Urinary bladder (tissue), 4 donors: ENCODE results near the gene TOGARAM1. TPM values are rescaled to one million over a fixed set of nuclear protein-coding genes. Genes with fewer than 3 reads are reported as not detected.
A peak's percentile ranks its signal among the peaks of the same experiment; 100 is the strongest.

Source experiments
- DNase-seq: peaks from one replicate; pipeline ENCODE4 v3.0.0-alpha.2; 2015; ENCODE audit errors: extremely low spot score
- H3K27ac ChIP-seq: one replicate; pipeline ENCODE4 v1.5.1; 2013; ENCODE audit warnings: low read depth, mild to moderate bottlenecking, moderate library complexity
- H3K36me3 ChIP-seq: one replicate; pipeline ENCODE4 v1.6.1; 2013; ENCODE audit warnings: mild to moderate bottlenecking, moderate library complexity; ENCODE audit not compliant: insufficient read depth
- H3K4me1 ChIP-seq: one replicate; pipeline ENCODE4 v1.6.1; 2013; ENCODE audit warnings: mild to moderate bottlenecking, moderate library complexity; ENCODE audit not compliant: insufficient read depth
- H3K4me3 ChIP-seq: one replicate; pipeline ENCODE4 v1.5.1; 2013; ENCODE audit warnings: low read depth, low read length
- WGBS: extraction: QIAGEN DNeasy Blood & Tissue Kit; methylation state at CpG from one replicate; pipeline ENCODE4 v1.1.7; 2013; 5-methylcytosine and 5-hydroxymethylcytosine counted together
- polyA plus RNA-seq: library from polyadenylated mRNA; stranded (reverse); fragments of 200-250 nt; gene quantifications from one replicate; pipeline ENCODE4 v1.2.3, GENCODE V29; 2013
- total RNA-seq: library from RNA; depleted of rRNA; stranded (reverse); fragments of >200 nt; gene quantifications from one replicate; pipeline ENCODE4 v1.2.3, GENCODE V29; 2014
- donor health status: healthy with polysubstance abuse.
- donor health status: healthy.

Gene TOGARAM1, protein sequence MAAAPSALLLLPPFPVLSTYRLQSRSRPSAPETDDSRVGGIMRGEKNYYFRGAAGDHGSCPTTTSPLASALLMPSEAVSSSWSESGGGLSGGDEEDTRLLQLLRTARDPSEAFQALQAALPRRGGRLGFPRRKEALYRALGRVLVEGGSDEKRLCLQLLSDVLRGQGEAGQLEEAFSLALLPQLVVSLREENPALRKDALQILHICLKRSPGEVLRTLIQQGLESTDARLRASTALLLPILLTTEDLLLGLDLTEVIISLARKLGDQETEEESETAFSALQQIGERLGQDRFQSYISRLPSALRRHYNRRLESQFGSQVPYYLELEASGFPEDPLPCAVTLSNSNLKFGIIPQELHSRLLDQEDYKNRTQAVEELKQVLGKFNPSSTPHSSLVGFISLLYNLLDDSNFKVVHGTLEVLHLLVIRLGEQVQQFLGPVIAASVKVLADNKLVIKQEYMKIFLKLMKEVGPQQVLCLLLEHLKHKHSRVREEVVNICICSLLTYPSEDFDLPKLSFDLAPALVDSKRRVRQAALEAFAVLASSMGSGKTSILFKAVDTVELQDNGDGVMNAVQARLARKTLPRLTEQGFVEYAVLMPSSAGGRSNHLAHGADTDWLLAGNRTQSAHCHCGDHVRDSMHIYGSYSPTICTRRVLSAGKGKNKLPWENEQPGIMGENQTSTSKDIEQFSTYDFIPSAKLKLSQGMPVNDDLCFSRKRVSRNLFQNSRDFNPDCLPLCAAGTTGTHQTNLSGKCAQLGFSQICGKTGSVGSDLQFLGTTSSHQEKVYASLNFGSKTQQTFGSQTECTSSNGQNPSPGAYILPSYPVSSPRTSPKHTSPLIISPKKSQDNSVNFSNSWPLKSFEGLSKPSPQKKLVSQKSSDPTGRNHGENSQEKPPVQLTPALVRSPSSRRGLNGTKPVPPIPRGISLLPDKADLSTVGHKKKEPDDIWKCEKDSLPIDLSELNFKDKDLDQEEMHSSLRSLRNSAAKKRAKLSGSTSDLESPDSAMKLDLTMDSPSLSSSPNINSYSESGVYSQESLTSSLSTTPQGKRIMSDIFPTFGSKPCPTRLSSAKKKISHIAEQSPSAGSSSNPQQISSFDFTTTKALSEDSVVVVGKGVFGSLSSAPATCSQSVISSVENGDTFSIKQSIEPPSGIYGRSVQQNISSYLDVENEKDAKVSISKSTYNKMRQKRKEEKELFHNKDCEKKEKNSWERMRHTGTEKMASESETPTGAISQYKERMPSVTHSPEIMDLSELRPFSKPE (N-terminal part only)
- total RNA-seq = 78.8 TPM
- polyA plus RNA-seq = 8.2 TPM

DNA sequence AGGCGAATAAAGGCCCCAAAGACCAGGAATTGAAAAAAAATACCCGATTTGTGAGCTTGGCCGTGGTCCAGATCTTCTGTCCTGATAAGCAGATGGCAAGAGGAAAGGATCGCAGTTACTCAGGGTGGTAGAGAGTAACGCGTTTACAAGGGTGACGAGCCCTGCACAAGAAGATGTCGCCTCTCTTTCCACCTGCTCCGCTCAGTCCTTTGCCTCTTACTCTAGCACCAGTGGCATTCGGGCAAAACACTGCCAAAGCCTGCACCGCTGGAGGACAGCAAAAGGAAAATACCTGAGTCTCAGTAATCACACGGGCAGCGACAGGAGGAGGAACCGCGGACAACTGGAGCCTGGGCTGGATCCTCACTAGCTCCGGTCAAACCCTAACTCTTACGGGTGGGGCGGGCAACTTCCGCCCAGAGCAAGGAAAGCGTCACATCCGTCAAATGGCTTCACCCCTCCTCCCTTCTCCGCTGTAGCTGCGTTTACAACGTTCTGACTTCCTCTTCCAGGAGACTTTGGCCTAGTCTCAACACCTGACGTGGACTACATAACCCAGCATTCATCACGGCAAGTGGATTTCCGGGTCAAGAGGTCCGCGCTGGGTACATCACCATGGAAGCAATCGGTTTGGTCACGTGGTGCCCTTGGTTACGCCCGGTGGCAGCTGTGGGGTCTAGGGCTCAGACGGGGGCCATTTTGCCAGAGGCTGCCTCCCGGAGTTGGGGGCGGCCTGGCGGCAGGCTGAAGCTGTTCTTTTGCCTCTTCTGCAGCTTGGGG is at the start of gene TOGARAM1, which contains the start of gene KLHL28:
Gene TOGARAM1, plus strand, starts transcription at position 637 of the 780 bp plus-strand sequence. CDS start 232 bp downstream, outside the sequence.
Gene KLHL28, minus strand, starts transcription at position 394 of the 780 bp plus-strand sequence. CDS start 16,019 bp downstream, outside the sequence.
- peak within 1 kb of the TSS; percentile 76 for H3K4me3 ChIP-seq
- peak; percentile 100 for DNase-seq
- WGBS = under 1% methylated on average over 37 of the region's 37 CpGs
- no peaks in the 10 kb centered on the region for H3K4me1 ChIP-seq
- H3K27ac ChIP-seq = peak within 1 kb of the TSS; percentile 90
- H3K36me3 ChIP-seq = no peaks in the 10 kb centered on the region

DNA sequence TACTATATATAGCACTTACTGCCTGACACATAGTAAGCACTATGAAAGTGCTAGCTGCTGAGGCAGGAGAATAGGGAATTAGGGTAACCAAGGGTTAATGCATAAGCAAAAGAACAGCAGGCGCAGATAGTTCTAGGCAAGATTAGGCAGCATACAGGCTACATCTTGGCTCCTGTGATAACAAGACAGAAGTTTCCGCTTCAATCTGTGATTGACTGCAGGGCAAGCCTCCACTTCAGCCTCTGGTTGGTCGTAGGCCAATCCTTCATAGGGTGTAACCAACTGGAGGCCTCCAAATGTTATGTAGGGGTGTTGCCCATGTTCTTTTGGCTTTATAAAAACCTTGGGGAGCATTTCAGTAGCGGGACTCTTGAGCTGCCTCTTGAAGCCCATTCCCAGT is 47.1 kb upstream of the TOGARAM1 start:
- no peak overlapping the region for H3K27ac ChIP-seq
- H3K4me1 ChIP-seq = peaks cover 3% of the 10 kb centered on the region
- 30% methylated on average over 4 of the region's 4 CpGs for WGBS
- no peak overlapping the region for H3K4me3 ChIP-seq
- H3K36me3 ChIP-seq = no peaks in the 10 kb centered on the region
- DNase-seq = no peak

DNA sequence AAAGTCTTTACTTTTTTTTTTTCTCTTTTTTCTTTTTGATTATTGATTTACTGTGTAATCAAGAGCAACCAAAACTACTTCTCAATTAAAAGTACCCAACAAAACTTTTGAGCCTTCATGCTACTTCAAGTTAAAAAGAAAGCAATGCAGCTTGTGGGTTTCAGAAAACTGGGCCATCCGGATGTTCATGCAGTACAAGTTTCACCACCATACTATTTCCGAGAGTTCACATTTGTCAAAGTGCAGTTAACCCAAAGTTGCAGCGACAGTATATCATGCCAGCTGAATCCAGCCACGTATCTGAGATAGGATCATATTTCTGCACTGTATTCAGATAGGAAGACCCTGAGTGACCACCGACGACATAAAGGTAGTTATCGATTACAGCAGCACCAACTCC is 33.2 kb upstream of the TOGARAM1 start:
- H3K36me3 ChIP-seq = peaks cover 3% of the 10 kb centered on the region
- no peak for DNase-seq
- H3K4me1 ChIP-seq = no peaks in the 10 kb centered on the region
- no peak overlapping the region for H3K4me3 ChIP-seq
- no peak overlapping the region for H3K27ac ChIP-seq
- WGBS = 82% methylated on average over 7 of the region's 7 CpGs

DNA sequence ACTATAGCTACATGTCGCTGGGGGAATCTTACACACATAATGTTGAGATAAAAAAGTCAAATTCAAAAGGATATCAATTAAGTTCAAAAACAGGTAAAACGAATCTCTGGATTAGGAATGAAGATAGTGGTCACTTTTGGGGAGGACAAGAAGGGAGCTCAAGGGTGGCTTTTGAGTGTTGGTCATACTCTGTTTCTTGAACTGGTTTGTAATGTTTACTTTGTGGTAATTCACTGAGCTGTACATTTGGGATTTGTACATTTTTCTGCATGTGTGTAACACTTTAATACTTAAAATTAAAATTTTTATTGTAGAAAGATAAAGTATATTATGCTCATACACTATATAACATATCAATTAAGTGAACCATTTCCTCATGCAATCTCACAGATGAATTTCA is 26.8 kb upstream of the TOGARAM1 start:
- Histone ChIP-seq H3K36me3 (peaks cover 3% of the 10 kb centered on the region), H3K4me3 (no peak overlapping the region), H3K4me1 (no peaks in the 10 kb centered on the region), H3K27ac (no peak overlapping the region)
- 88% methylated on average over 2 of the region's 2 CpGs for WGBS
- no peak for DNase-seq

GRCh38 chr14:44937547-44937946 is 24.4 kb upstream of the TOGARAM1 start:
- 98% methylated on average over 2 of the region's 2 CpGs for WGBS
- H3K36me3 ChIP-seq = no peaks in the 10 kb centered on the region
- no peak for DNase-seq
- H3K27ac ChIP-seq = no peak overlapping the region
- no peak overlapping the region for H3K4me3 ChIP-seq
- no peaks in the 10 kb centered on the region for H3K4me1 ChIP-seq

- no peak overlapping the region for H3K27ac ChIP-seq
- no peaks in the 10 kb centered on the region for H3K36me3 ChIP-seq
- no peak overlapping the region for H3K4me3 ChIP-seq
- no peak for DNase-seq
- H3K4me1 ChIP-seq = no peaks in the 10 kb centered on the region
Measured at GRCh38 chr14:44940211-44940610, 21.8 kb upstream of the TOGARAM1 start.

- Histone ChIP-seq H3K4me3 (no peak overlapping the region), H3K4me1 (no peaks in the 10 kb centered on the region), H3K36me3 (peaks cover 4% of the 10 kb centered on the region), H3K27ac (no peak overlapping the region)
- WGBS = 89% methylated on average over 6 of the region's 6 CpGs
- no peak for DNase-seq
Measured at GRCh38 chr14:44940944-44941343, 21.0 kb upstream of the TOGARAM1 start.

DNA sequence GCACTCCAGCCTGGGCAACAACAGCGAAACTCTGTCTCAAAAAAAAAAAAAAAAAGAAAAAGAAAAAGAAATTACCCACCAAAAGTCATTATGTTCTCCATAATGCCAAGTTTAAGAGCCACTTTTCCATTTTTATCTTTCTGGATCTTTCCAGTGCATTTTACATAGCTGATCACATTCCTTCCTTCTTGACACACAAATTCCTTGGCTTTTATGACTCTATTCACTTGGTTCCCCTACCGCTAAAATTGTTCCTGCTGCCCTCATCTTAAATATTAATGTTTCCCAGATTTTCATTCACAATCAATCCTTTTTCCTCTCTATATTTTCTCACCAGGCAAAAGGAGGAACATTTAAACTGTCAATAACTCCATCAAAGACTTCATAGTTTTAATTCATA is 20.4 kb upstream of the TOGARAM1 start:
- 93% methylated on average over 2 of the region's 2 CpGs for WGBS
- Histone ChIP-seq H3K27ac (no peak overlapping the region), H3K36me3 (peaks cover 4% of the 10 kb centered on the region), H3K4me1 (no peaks in the 10 kb centered on the region), H3K4me3 (no peak overlapping the region)
- no peak for DNase-seq

DNA sequence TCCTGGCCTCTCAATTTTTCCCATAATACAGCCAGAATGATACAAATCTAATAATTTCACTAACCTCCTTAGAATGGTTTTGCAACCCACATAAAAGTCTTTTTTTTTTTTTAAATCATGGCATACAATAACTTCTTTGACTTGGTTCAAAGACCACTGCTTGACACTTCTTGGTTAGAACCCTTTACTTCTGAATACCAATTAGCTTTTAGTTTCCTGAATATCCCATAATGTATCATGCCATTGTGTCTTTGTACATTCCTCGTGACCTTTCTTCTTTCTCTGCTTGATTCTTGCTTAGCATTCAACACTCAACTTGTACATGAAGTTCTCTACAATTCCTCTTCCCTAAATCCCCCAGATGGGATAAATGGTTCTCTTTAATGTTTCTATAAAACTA is 19.6 kb upstream of the TOGARAM1 start:
- DNase-seq = no peak
- no peak overlapping the region for H3K4me3 ChIP-seq
- no peak overlapping the region for H3K27ac ChIP-seq
- H3K4me1 ChIP-seq = no peaks in the 10 kb centered on the region
- H3K36me3 ChIP-seq = peaks cover 4% of the 10 kb centered on the region
- WGBS = 91% methylated on average over 1 of the region's 1 CpG

- peaks cover 4% of the 10 kb centered on the region for H3K36me3 ChIP-seq
- no peak for DNase-seq
- no peaks in the 10 kb centered on the region for H3K4me1 ChIP-seq
- H3K4me3 ChIP-seq = no peak overlapping the region
- H3K27ac ChIP-seq = no peak overlapping the region
Measured at GRCh38 chr14:44944107-44944506, 17.9 kb upstream of the TOGARAM1 start.

DNA sequence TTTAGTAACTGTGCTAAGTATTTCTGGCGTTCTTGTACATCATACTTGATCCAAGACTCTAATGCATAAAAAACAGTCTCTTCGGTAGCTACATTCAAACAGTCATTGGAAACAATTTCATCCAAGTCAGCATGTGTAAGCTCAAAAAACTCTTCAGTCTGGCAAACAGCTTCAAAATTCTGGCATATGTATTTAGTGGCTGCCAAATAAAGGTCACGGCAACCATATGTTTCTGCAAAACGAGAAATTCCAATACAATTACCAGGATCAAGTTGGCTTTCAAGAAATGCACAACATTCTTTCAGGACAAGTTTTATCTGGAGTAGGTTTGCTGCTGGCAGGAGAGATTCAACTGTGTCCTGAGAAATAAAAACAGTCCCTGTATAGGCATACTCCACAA is 16.7 kb upstream of the TOGARAM1 start:
- Histone ChIP-seq H3K4me1 (no peaks in the 10 kb centered on the region), H3K27ac (no peak overlapping the region), H3K4me3 (no peak overlapping the region), H3K36me3 (peaks cover 4% of the 10 kb centered on the region)
- DNase-seq = no peak
- 59% methylated on average over 4 of the region's 4 CpGs for WGBS

- no peak overlapping the region for H3K27ac ChIP-seq
- H3K4me3 ChIP-seq = no peak overlapping the region
- 82% methylated on average over 2 of the region's 2 CpGs for WGBS
- H3K36me3 ChIP-seq = no peaks in the 10 kb centered on the region
- no peaks in the 10 kb centered on the region for H3K4me1 ChIP-seq
- no peak for DNase-seq
Measured at GRCh38 chr14:44951051-44951450, 10.9 kb upstream of the TOGARAM1 start.
